ENCODE results near the gene LDLRAD2. TPM values are rescaled to one million over a fixed set of nuclear protein-coding genes. Genes with fewer than 3 reads are reported as not detected.

LDLRAD2 gene
- total RNA-seq, 6 experiments from 2014 or later: not detected

DNA sequence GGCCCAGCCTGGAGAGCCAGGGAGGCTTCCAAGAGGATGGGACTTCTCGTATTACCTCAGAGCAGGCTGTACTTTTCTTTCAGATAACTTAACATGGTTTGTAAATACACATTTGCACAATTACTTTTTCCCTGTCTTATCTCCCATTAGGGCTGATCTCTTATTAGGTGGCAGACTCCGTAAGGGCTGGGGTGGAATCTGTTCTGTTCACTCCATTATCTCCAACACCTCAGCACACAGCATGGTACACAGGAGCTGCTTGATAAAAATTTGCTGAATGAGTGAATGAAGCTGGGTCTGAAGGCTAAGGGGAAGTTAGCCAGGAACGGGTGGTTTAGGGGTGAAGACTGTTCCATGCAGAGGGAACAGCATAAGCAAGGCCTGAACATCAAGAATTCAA lies 48.9 kb downstream of the LDLRAD2 start:
- Histone ChIP-seq H3K4me3 (no peak overlapping the region), H3K27ac (no peak overlapping the region), H3K4me1 (no peaks in the 10 kb centered on the region), H3K9me3 (no peaks in the 10 kb centered on the region), H3K27me3 (no peaks in the 10 kb centered on the region), H3K36me3 (no peaks in the 10 kb centered on the region)
- 83% methylated on average over 3 of the region's 3 CpGs for WGBS (ENCODE audit: insufficient coverage, low coverage, low lambda C conversion rate, missing lambda C conversion rate)
- TF ChIP-seq, protein P1, sequence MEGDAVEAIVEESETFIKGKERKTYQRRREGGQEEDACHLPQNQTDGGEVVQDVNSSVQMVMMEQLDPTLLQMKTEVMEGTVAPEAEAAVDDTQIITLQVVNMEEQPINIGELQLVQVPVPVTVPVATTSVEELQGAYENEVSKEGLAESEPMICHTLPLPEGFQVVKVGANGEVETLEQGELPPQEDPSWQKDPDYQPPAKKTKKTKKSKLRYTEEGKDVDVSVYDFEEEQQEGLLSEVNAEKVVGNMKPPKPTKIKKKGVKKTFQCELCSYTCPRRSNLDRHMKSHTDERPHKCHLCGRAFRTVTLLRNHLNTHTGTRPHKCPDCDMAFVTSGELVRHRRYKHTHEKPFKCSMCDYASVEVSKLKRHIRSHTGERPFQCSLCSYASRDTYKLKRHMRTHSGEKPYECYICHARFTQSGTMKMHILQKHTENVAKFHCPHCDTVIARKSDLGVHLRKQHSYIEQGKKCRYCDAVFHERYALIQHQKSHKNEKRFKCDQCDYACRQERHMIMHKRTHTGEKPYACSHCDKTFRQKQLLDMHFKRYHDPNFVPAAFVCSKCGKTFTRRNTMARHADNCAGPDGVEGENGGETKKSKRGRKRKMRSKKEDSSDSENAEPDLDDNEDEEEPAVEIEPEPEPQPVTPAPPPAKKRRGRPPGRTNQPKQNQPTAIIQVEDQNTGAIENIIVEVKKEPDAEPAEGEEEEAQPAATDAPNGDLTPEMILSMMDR (IDR thresholded peaks at IDR 0.05): no peak
- no peak for TF ChIP-seq POLR2A (IDR thresholded peaks at IDR 0.05)
- no peak for DNase-seq
- intact Hi-C loops (cut with DNase I): no loop called here
- ATAC-seq: no peak

DNA sequence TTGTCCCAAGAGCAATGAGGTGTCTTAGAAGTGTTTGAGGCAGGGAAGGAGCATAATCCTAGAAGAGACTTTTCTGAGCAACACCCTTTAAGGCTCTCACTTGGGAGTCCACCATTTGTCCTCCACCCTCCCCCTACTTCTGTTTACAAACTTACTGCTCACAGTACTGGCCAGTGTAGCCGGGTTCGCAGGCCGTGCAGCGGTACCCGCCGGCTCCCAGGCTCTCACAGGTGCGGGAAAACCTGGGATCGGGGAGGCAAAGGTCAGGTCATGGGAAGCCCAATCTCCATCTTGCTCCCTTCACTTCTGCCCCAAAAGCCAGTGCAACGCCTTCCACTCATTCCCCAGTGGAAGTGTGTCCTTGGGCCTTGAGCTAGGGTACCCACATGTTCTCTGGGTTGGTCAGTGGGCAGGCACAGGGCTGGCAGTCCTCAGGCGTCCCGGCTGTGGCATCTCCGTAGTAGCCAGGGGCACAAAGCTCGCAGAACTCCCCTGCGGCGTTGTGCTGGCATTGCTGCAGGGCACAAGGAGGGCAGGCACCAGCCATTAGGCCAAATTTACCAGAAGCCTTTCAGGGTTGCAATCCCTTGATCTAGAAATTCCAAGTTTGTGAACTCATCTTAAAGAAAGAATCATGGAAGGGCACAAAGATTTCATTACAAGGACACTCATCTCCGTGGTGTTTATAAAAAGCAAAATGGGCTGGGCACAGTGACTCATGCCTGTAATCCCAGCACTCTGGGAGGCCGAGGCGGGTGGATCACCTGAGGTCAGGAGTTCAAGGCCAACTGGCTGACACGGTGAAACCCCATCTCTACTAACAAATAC lies 49.8 kb downstream of the LDLRAD2 start:
- WGBS (ENCODE audit: insufficient coverage, low coverage, low lambda C conversion rate, missing lambda C conversion rate): 36% methylated on average over 5 of the region's 19 CpGs
- H3K9me3 ChIP-seq: no peaks in the 10 kb centered on the region
- H3K4me1 ChIP-seq: no peaks in the 10 kb centered on the region
- H3K4me3 ChIP-seq: no peak overlapping the region
- intact Hi-C loops (cut with DNase I): no loop called here
- ATAC-seq (no peak), DNase-seq (no peak)
- no peaks in the 10 kb centered on the region for H3K27me3 ChIP-seq
- H3K27ac ChIP-seq: no peak overlapping the region
- no peak for TF ChIP-seq POLR2A (IDR thresholded peaks at IDR 0.05)
- TF ChIP-seq, protein P1 (IDR thresholded peaks at IDR 0.05): no peak
- H3K36me3 ChIP-seq: no peaks in the 10 kb centered on the region

DNA sequence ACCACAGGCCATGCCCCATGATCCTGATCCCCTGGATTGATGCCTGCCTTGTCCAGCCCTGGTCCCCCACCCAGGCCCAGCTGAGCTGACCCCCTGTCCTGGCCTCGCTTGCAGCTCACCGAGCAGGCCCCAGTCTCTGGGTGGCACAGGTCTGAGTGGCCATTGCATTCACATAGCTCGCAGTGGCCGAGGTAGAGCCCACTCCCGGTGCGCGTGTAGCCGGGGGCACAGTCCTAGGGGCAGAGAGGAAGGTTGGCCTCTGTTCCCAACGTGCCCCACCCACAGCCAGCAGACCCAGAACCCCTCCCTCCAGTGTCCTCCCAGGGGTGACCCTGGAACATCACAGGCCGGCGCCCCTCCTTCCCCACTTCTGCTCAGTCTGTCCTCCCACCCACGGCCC lies 51.9 kb downstream of the LDLRAD2 start:
- no peak overlapping the region for H3K27ac ChIP-seq
- no peak overlapping the region for H3K4me3 ChIP-seq
- no peaks in the 10 kb centered on the region for H3K36me3 ChIP-seq
- ATAC-seq (peak in 2 of 4 donors; percentile 11 to 12), DNase-seq (no peak)
- intact Hi-C loops (cut with DNase I): no loop called here
- H3K27me3 ChIP-seq: no peaks in the 10 kb centered on the region
- WGBS (ENCODE audit: insufficient coverage, low coverage, low lambda C conversion rate, missing lambda C conversion rate): no CpG with 5 or more reads among the region's 12 CpGs
- no peaks in the 10 kb centered on the region for H3K4me1 ChIP-seq
- no peaks in the 10 kb centered on the region for H3K9me3 ChIP-seq
- TF ChIP-seq, protein P1 (IDR thresholded peaks at IDR 0.05): no peak
- no peak for TF ChIP-seq POLR2A (IDR thresholded peaks at IDR 0.05)

DNA sequence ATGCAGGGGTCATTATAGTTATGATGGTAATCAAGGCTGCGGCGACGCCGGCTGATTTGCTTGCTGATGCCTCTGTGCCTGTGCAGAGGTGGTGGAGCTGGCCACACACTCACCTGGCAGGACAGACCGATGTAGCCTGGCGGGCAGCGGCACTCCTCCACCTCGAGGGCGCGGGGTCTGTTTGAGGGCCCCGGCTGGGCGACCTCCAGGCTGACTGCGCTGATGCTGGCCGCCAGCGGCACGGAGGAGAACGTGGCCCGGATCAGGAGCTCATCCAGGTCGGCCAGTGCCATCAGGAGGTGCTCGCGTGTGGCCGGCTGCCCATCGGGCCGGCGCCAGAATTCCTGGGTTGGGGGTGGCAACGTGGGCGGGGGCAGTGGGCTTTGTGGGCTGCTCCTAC lies 52.7 kb downstream of the LDLRAD2 start:
- H3K4me1 ChIP-seq: no peaks in the 10 kb centered on the region
- H3K9me3 ChIP-seq: no peaks in the 10 kb centered on the region
- no peaks in the 10 kb centered on the region for H3K36me3 ChIP-seq
- no peak for DNase-seq
- ATAC-seq: no peak
- H3K4me3 ChIP-seq: no peak overlapping the region
- TF ChIP-seq, protein P1 (IDR thresholded peaks at IDR 0.05): no peak
- no peak for TF ChIP-seq POLR2A (IDR thresholded peaks at IDR 0.05)
- H3K27ac ChIP-seq: no peak overlapping the region
- intact Hi-C loops (cut with DNase I): no loop called here
- H3K27me3 ChIP-seq: no peaks in the 10 kb centered on the region
- WGBS (ENCODE audit: insufficient coverage, low coverage, low lambda C conversion rate, missing lambda C conversion rate): no CpG with 5 or more reads among the region's 27 CpGs
